Coronary artery (tissue), 2 donors: ENCODE data around the gene ABTB2.

ENCODE experiments used
- DNase-seq: peaks from one replicate; pipeline ENCODE4 v3.0.0-alpha.2; 2017; ENCODE audit warnings: low spot score
- H3K27ac ChIP-seq, 2 donors: fragments of 200-600 bp; sonication (generic); one replicate each; pipeline ENCODE4 v1.5.1; 2016 to 2019
- H3K4me3 ChIP-seq: fragments of 200-600 bp; sonication (generic); 2 replicates; pipeline ENCODE4 v1.5.1; 2016; ENCODE audit warnings: mild to moderate bottlenecking, moderate library complexity
- TF ChIP-seq, protein P1 (sequence below): fragments of 200-600 bp; sonication (generic); IDR thresholded peaks from one replicate; pipeline ENCODE4 v1.5.1; 2019; ENCODE audit warnings: antibody characterized with exemption

The ABTB2 gene

DNA sequence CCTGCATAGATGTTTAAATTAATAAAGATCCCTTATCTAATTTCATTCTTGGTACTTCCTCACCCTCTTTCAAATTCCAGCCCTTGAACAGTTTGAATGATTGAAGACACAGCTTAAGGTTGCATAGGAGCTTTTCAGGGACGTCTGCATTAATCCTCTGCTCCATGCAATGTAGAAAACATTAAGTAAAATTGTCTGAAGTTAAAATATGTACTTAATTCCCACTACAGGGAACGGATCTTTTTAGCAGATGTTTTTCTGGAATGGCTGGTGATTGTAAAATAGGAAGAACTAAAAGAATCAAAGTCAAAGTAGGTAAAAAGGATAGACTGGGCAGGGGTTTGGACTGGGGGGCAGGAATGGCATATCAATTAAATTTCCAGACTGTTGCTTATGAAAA, 58.9 kb downstream of the ABTB2 start:
- TF ChIP-seq, protein P1, sequence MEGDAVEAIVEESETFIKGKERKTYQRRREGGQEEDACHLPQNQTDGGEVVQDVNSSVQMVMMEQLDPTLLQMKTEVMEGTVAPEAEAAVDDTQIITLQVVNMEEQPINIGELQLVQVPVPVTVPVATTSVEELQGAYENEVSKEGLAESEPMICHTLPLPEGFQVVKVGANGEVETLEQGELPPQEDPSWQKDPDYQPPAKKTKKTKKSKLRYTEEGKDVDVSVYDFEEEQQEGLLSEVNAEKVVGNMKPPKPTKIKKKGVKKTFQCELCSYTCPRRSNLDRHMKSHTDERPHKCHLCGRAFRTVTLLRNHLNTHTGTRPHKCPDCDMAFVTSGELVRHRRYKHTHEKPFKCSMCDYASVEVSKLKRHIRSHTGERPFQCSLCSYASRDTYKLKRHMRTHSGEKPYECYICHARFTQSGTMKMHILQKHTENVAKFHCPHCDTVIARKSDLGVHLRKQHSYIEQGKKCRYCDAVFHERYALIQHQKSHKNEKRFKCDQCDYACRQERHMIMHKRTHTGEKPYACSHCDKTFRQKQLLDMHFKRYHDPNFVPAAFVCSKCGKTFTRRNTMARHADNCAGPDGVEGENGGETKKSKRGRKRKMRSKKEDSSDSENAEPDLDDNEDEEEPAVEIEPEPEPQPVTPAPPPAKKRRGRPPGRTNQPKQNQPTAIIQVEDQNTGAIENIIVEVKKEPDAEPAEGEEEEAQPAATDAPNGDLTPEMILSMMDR, result no peak
- Histone ChIP-seq H3K4me3 (no peak overlapping the region), H3K27ac (no peak overlapping the region)
- DNase-seq, result no peak

DNA sequence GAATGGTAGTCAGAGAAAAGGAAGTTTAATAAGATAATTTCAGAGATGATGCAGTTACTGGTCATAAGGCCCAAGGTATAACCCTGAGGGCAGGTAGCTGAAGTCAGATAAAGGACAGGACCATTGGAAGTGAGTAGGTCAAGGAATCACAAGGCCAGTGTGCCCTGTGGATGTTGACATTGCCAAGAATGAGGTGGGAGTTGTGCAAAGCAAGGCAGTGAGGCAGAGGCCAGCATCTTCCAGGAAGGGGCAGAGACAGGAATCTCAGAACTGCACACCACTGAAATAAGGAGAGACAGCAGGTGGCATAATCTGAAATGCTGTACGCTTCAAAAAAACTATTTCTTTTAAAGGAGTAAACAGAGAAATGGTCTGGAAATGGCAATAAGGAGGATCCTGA, 61.4 kb downstream of the ABTB2 start:
- Histone ChIP-seq H3K4me3 (no peak overlapping the region), H3K27ac (no peak overlapping the region)
- no peak for DNase-seq
- TF ChIP-seq, protein P1, result no peak

DNA sequence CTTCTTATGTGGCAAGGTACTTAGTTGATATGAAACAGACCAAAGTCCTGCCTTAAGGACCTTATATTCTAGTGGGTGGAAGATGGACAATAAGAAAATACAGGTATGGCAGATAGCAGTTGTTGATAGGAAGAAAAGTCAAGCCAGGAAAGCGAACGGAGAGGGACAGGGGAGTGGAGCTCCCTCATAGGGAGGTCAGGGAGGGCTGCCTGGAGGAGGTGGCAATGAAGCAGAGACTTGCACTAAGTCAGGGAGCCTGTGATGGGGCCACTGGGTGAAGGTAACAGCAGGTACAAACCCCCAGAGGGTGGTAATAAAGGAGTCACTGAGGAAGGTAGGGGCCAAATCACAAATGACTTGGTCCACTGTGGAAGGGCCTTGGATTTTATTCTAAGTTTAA, 65.3 kb downstream of the ABTB2 start:
- no peak for DNase-seq
- H3K4me3 ChIP-seq, result no peak overlapping the region
- no peak overlapping the region for H3K27ac ChIP-seq
- TF ChIP-seq, protein P1, result no peak

DNA sequence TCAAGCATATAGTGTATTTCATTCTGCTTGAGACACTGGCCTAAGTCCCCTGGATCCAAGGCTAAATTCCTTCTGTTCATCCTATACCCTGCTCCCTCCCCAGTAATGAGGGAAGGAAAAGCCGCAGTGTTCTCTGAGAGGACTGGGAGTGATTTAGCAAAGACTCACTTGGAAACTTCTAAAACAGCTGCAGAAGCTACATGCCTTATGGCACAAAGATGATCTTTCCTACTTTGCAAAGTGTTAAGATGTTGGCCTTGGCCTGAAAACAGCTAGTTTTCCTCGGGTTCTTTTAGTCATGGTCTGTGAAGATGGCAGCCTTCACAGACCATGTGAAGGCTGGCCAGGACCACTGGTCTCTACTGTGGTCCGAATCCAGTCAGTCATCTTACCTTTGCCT, 65.7 kb downstream of the ABTB2 start:
- no peak for DNase-seq
- TF ChIP-seq, protein P1, result no peak
- Histone ChIP-seq H3K4me3 (no peak overlapping the region), H3K27ac (no peak overlapping the region)

DNA sequence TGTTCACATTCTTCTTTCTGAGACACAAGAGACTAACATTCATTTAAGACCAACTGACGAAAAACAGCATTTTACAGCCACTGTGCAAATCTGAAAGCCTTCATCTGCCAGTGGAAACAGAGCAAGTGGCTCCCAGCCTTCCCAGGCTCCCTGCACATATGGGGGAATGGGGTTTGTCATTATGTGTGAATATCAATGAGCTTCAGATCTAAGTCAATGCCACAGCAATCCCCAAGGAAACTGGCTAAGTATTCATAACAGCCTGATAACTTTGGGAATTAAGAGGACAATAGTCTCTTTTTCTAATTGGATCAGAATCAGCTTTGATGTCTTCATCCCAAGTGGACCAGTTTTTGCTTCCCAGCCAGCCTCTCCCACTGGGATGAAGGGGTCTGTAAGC, 66.9 kb downstream of the ABTB2 start:
- Histone ChIP-seq H3K4me3 (no peak overlapping the region), H3K27ac (no peak overlapping the region)
- TF ChIP-seq, protein P1, result no peak
- DNase-seq, result no peak

DNA sequence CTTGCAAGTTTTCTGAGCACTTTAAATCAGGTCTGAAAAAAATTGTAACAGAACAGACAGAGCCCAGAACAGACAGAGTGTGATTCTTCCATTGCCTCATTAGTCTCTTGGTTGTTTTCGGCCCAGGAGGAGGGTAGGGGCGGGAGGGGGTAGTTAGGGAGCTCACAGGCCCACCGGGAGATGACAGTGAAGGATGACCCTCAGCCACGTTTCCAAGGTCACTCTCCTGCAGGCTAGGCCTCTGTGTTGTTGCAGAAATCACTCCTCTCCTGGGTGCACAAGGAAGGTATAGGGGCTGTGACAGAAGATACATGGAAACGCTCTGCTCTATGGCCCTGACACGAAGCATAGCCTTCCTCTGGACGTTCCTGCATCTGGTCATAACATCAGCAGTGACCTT, 69.3 kb downstream of the ABTB2 start:
- no peak for DNase-seq
- Histone ChIP-seq H3K27ac (no peak overlapping the region), H3K4me3 (no peak overlapping the region)
- TF ChIP-seq, protein P1, result no peak

DNA sequence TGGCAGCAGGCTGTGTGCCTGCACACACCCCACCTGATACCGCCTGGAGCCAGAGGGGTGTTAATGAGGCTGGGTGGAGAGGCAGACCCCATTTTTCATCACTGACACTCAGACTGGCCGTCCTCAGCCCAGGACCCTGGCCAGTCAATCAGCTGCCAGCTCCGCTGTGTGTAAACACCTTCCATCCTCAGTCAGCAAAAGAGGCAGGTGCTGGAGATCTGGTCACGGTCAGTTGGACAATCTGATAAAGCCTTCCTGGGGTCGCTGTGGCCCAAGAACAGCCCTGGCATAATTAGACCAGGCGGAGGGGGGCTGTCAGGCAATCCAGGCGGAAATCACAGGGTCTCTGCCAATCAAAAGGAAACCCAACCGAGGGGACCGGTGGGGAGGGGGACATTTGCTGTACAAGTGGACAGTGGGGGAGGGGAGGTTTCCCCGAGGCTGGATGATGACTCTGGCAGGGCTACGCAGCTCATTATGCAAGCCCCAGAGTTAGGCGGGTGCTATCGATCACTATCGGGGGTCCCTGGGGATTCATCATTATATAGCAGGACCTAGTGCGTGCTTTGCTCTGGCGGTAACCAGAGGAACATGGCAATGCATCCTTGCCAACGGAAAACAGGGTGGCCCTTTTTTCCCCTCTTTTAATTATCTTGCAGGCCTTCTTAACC, 72.9 kb downstream of the ABTB2 start:
- no peak for DNase-seq
- no peak overlapping the region for H3K4me3 ChIP-seq
- no peak overlapping the region for H3K27ac ChIP-seq
- TF ChIP-seq, protein P1, result no peak
